ENCODE measurements around the gene SNAPC1. TPM values are rescaled to one million over a fixed set of nuclear protein-coding genes. Genes with fewer than 3 reads are reported as not detected.
A peak's percentile ranks its signal among the peaks of the same experiment; 100 is the strongest.

Gene SNAPC1
- 9.9 TPM for polyA plus RNA-seq (2013, experiment 1 of 2)
- 10.2 TPM for polyA plus RNA-seq (2013, experiment 2 of 2)

GRCh38 chr14:61761959-61762786, at the start of gene SNAPC1:
TSS of gene SNAPC1 (plus strand) at chr14:61762420. CDS start at chr14:61762461, 41 bp downstream.
- peaks cover 0 to 17% of the 10 kb centered on the region in 2 experiments for H3K36me3 ChIP-seq (ENCODE audit: control insufficient read depth in 1 of 2, insufficient read depth in 2 of 2, low read depth in 1 of 2, low read length in 2 of 2)
- H3K4me1 ChIP-seq (ENCODE audit: control insufficient read depth, insufficient read depth, low read depth, low read length), result peaks cover 4% of the 10 kb centered on the region
- no peaks in the 10 kb centered on the region for H3K27me3 ChIP-seq (ENCODE audit: control insufficient read depth in 1 of 2, insufficient read depth in 1 of 2, low read length in 2 of 2)
- peak within 1 kb of the TSS; percentile 77 for H2AK5ac ChIP-seq (ENCODE audit: low read length, severe bottlenecking)
- no peaks in the 10 kb centered on the region for H3K79me1 ChIP-seq (replicated peaks; ENCODE audit: low read length, poor library complexity, severe bottlenecking)
- peak; percentile 98 for DNase-seq
- peak within 1 kb of the TSS in 1 of 2 experiments; percentile 9 for H3K14ac ChIP-seq (ENCODE audit: low read length in 2 of 2)
- H3K4ac ChIP-seq (ENCODE audit: low read depth in 1 of 2, low read length in 2 of 2), result peak within 1 kb of the TSS; percentile 65 to 81
- no peak within 1 kb of the TSS for H2BK5ac ChIP-seq (ENCODE audit: low read depth, low read length, poor library complexity, severe bottlenecking)
- H3K4me3 ChIP-seq (ENCODE audit: insufficient read depth in 1 of 2, low read depth in 1 of 2, low read length in 2 of 2), result peak within 1 kb of the TSS; percentile 76 to 96
- H3K9ac ChIP-seq (ENCODE audit: low read length), result peak within 1 kb of the TSS; percentile 97
- peak within 1 kb of the TSS; percentile 48 for H2AFZ ChIP-seq (ENCODE audit: low read depth, low read length)
- no peak within 1 kb of the TSS for H2BK120ac ChIP-seq (ENCODE audit: low read depth, low read length)
- no peak within 1 kb of the TSS for H2BK15ac ChIP-seq (ENCODE audit: low read depth, poor library complexity, severe bottlenecking)
- peak within 1 kb of the TSS; percentile 93 for H3K27ac ChIP-seq (ENCODE audit: low read length, poor library complexity, severe bottlenecking)
- peak within 1 kb of the TSS; percentile 6 for H4K91ac ChIP-seq (ENCODE audit: low read length)
- peak within 1 kb of the TSS in 1 of 2 experiments; percentile 40 for H2BK12ac ChIP-seq (ENCODE audit: low read length in 2 of 2)
- no peaks in the 10 kb centered on the region for H3K9me3 ChIP-seq (ENCODE audit: control insufficient read depth, low read length)
- WGBS, result under 1% methylated on average over 49 of the region's 49 CpGs
- H3K23ac ChIP-seq (ENCODE audit: low read length in 2 of 2), result no peak within 1 kb of the TSS
- H3K18ac ChIP-seq (ENCODE audit: low read depth in 1 of 2, low read length in 2 of 2), result peak within 1 kb of the TSS; percentile 77 to 83
- H3K4me2 ChIP-seq (ENCODE audit: low read length, poor library complexity, severe bottlenecking), result peak within 1 kb of the TSS; percentile 78
- peak within 1 kb of the TSS; percentile 97 for H4K8ac ChIP-seq (ENCODE audit: low read length)

GRCh38 chr14:61713724-61714437, 48.3 kb upstream of the SNAPC1 start:
- Histone ChIP-seq H2BK5ac (ENCODE audit: low read depth, low read length, poor library complexity, severe bottlenecking) (no peak overlapping the region), H2BK12ac (ENCODE audit: low read length in 2 of 2) (no peak overlapping the region), H3K14ac (ENCODE audit: low read length in 2 of 2) (no peak overlapping the region), H3K27me3 (ENCODE audit: control insufficient read depth in 1 of 2, insufficient read depth in 1 of 2, low read length in 2 of 2) (no peaks in the 10 kb centered on the region), H3K9ac (ENCODE audit: low read length) (peak overlapping the region; percentile 2), H3K9me3 (ENCODE audit: control insufficient read depth, low read length) (no peaks in the 10 kb centered on the region), H3K4ac (ENCODE audit: low read depth in 1 of 2, low read length in 2 of 2) (no peak overlapping the region), H3K27ac (ENCODE audit: low read length, poor library complexity, severe bottlenecking) (peak overlapping the region; percentile 11), H3K4me1 (ENCODE audit: control insufficient read depth, insufficient read depth, low read depth, low read length) (peaks cover 13% of the 10 kb centered on the region), H2BK15ac (ENCODE audit: low read depth, poor library complexity, severe bottlenecking) (no peak overlapping the region), H3K36me3 (ENCODE audit: control insufficient read depth in 1 of 2, insufficient read depth in 2 of 2, low read depth in 1 of 2, low read length in 2 of 2) (peaks cover 2% of the 10 kb centered on the region in 2 experiments), H3K79me1 (replicated peaks; ENCODE audit: low read length, poor library complexity, severe bottlenecking) (no peaks in the 10 kb centered on the region), H2BK120ac (ENCODE audit: low read depth, low read length) (no peak overlapping the region), H4K8ac (ENCODE audit: low read length) (no peak overlapping the region), H3K4me3 (ENCODE audit: insufficient read depth in 1 of 2, low read depth in 1 of 2, low read length in 2 of 2) (peak overlapping the region in 1 of 2 experiments; percentile 4), H2AK5ac (ENCODE audit: low read length, severe bottlenecking) (no peak overlapping the region), H3K23ac (ENCODE audit: low read length in 2 of 2) (no peak overlapping the region), H3K18ac (ENCODE audit: low read depth in 1 of 2, low read length in 2 of 2) (no peak overlapping the region), H3K4me2 (ENCODE audit: low read length, poor library complexity, severe bottlenecking) (peak overlapping the region; percentile 7), H4K91ac (ENCODE audit: low read length) (no peak overlapping the region), H2AFZ (ENCODE audit: low read depth, low read length) (no peak overlapping the region)
- WGBS, result 89% methylated on average over 3 of the region's 4 CpGs
- DNase-seq, result no peak

- Histone ChIP-seq H2BK15ac (ENCODE audit: low read depth, poor library complexity, severe bottlenecking) (no peak overlapping the region), H3K79me1 (replicated peaks; ENCODE audit: low read length, poor library complexity, severe bottlenecking) (no peaks in the 10 kb centered on the region), H3K4me1 (ENCODE audit: control insufficient read depth, insufficient read depth, low read depth, low read length) (peaks cover 12% of the 10 kb centered on the region), H3K9ac (ENCODE audit: low read length) (peak overlapping the region; percentile 41), H3K14ac (ENCODE audit: low read length in 2 of 2) (no peak overlapping the region), H3K18ac (ENCODE audit: low read depth in 1 of 2, low read length in 2 of 2) (no peak overlapping the region), H3K9me3 (ENCODE audit: control insufficient read depth, low read length) (no peaks in the 10 kb centered on the region), H3K23ac (ENCODE audit: low read length in 2 of 2) (no peak overlapping the region), H3K4ac (ENCODE audit: low read depth in 1 of 2, low read length in 2 of 2) (no peak overlapping the region), H2AK5ac (ENCODE audit: low read length, severe bottlenecking) (no peak overlapping the region), H3K27ac (ENCODE audit: low read length, poor library complexity, severe bottlenecking) (no peak overlapping the region), H2AFZ (ENCODE audit: low read depth, low read length) (no peak overlapping the region), H2BK5ac (ENCODE audit: low read depth, low read length, poor library complexity, severe bottlenecking) (no peak overlapping the region), H3K36me3 (ENCODE audit: control insufficient read depth in 1 of 2, insufficient read depth in 2 of 2, low read depth in 1 of 2, low read length in 2 of 2) (peaks cover 3 to 30% of the 10 kb centered on the region in 2 experiments), H3K27me3 (ENCODE audit: control insufficient read depth in 1 of 2, insufficient read depth in 1 of 2, low read length in 2 of 2) (no peaks in the 10 kb centered on the region), H3K4me2 (ENCODE audit: low read length, poor library complexity, severe bottlenecking) (no peak overlapping the region), H4K91ac (ENCODE audit: low read length) (no peak overlapping the region), H4K8ac (ENCODE audit: low read length) (no peak overlapping the region), H3K4me3 (ENCODE audit: insufficient read depth in 1 of 2, low read depth in 1 of 2, low read length in 2 of 2) (no peak overlapping the region), H2BK120ac (ENCODE audit: low read depth, low read length) (no peak overlapping the region), H2BK12ac (ENCODE audit: low read length in 2 of 2) (no peak overlapping the region)
- no peak for DNase-seq
- WGBS, result no CpG with 5 or more reads among the region's 1 CpG
Measured at GRCh38 chr14:61716956-61717355, 45.3 kb upstream of the SNAPC1 start.

- WGBS, result no CpG with 5 or more reads among the region's 2 CpGs
- H3K4me3 ChIP-seq (ENCODE audit: insufficient read depth in 1 of 2, low read depth in 1 of 2, low read length in 2 of 2), result no peak overlapping the region
- no peaks in the 10 kb centered on the region for H3K9me3 ChIP-seq (ENCODE audit: control insufficient read depth, low read length)
- peaks cover 12% of the 10 kb centered on the region for H3K4me1 ChIP-seq (ENCODE audit: control insufficient read depth, insufficient read depth, low read depth, low read length)
- H3K9ac ChIP-seq (ENCODE audit: low read length), result no peak overlapping the region
- no peak overlapping the region for H2AK5ac ChIP-seq (ENCODE audit: low read length, severe bottlenecking)
- H3K36me3 ChIP-seq (ENCODE audit: control insufficient read depth in 1 of 2, insufficient read depth in 2 of 2, low read depth in 1 of 2, low read length in 2 of 2), result peaks cover 7 to 41% of the 10 kb centered on the region in 2 experiments
- H2BK15ac ChIP-seq (ENCODE audit: low read depth, poor library complexity, severe bottlenecking), result no peak overlapping the region
- no peak overlapping the region for H3K14ac ChIP-seq (ENCODE audit: low read length in 2 of 2)
- no peak overlapping the region for H2AFZ ChIP-seq (ENCODE audit: low read depth, low read length)
- H3K18ac ChIP-seq (ENCODE audit: low read depth in 1 of 2, low read length in 2 of 2), result no peak overlapping the region
- H3K4ac ChIP-seq (ENCODE audit: low read depth in 1 of 2, low read length in 2 of 2), result peak overlapping the region in 1 of 2 experiments; percentile 47
- no peaks in the 10 kb centered on the region for H3K79me1 ChIP-seq (replicated peaks; ENCODE audit: low read length, poor library complexity, severe bottlenecking)
- H2BK5ac ChIP-seq (ENCODE audit: low read depth, low read length, poor library complexity, severe bottlenecking), result no peak overlapping the region
- no peak for DNase-seq
- H3K27ac ChIP-seq (ENCODE audit: low read length, poor library complexity, severe bottlenecking), result peak overlapping the region; percentile 19
- H3K4me2 ChIP-seq (ENCODE audit: low read length, poor library complexity, severe bottlenecking), result no peak overlapping the region
- H2BK12ac ChIP-seq (ENCODE audit: low read length in 2 of 2), result no peak overlapping the region
- H4K8ac ChIP-seq (ENCODE audit: low read length), result no peak overlapping the region
- H2BK120ac ChIP-seq (ENCODE audit: low read depth, low read length), result no peak overlapping the region
- H3K27me3 ChIP-seq (ENCODE audit: control insufficient read depth in 1 of 2, insufficient read depth in 1 of 2, low read length in 2 of 2), result no peaks in the 10 kb centered on the region
- H3K23ac ChIP-seq (ENCODE audit: low read length in 2 of 2), result no peak overlapping the region
- no peak overlapping the region for H4K91ac ChIP-seq (ENCODE audit: low read length)
Measured at GRCh38 chr14:61718039-61718438, 44.2 kb upstream of the SNAPC1 start.
